NT2/D1 (cell line): ENCODE data around the gene ADGRD1.

ENCODE experiments used
- DNase-seq: peaks from one replicate; pipeline ENCODE4 v3.0.0-alpha.2; 2011; ENCODE audit warnings: low read depth, low spot score
- H3K27me3 ChIP-seq: 2 replicates; pipeline ENCODE4 v1.6.0; 2011; ENCODE audit warnings: mild to moderate bottlenecking; ENCODE audit not compliant: insufficient read length, insufficient read depth
- H3K36me3 ChIP-seq: 2 replicates; pipeline ENCODE4 v1.6.1; 2011; ENCODE audit warnings: mild to moderate bottlenecking, low read length, mixed read lengths; ENCODE audit not compliant: insufficient read depth, insufficient read length
- H3K4me1 ChIP-seq: 2 replicates; pipeline ENCODE4 v1.5.1; 2011; ENCODE audit not compliant: insufficient read depth, insufficient read length
- H3K4me3 ChIP-seq: 2 replicates; pipeline ENCODE4 v1.5.1; 2011; ENCODE audit warnings: low read depth; ENCODE audit not compliant: insufficient read length
- H3K9ac ChIP-seq: 2 replicates; pipeline ENCODE4 v1.6.0; 2011; ENCODE audit warnings: low read depth; ENCODE audit not compliant: insufficient read length
- H3K9me3 ChIP-seq: 2 replicates; pipeline ENCODE4 v1.5.1; 2011; ENCODE audit warnings: mild to moderate bottlenecking, low read length; ENCODE audit not compliant: insufficient read depth
- SUZ12 ChIP-seq: IDR thresholded peaks from 2 replicates; pipeline ENCODE4 v1.6.1; 2011; ENCODE audit not compliant: insufficient read length, insufficient read depth; ENCODE audit errors: extremely low read depth
- YY1 ChIP-seq: IDR thresholded peaks from 2 replicates; pipeline ENCODE4 v1.6.1; 2011; ENCODE audit not compliant: insufficient read length, insufficient read depth
- ZNF274 ChIP-seq: IDR thresholded peaks from 2 replicates; pipeline ENCODE4 v1.6.1; 2011; ENCODE audit warnings: mild to moderate bottlenecking, low read depth, low read length

Gene ADGRD1

GRCh38 chr12:131013118-131013517 lies 59.4 kb downstream of the ADGRD1 start:
- H3K36me3 ChIP-seq, result no peaks in the 10 kb centered on the region
- no peak for DNase-seq
- no peak overlapping the region for H3K4me3 ChIP-seq
- no peak overlapping the region for H3K9ac ChIP-seq
- H3K4me1 ChIP-seq, result no peaks in the 10 kb centered on the region
- H3K27me3 ChIP-seq, result no peaks in the 10 kb centered on the region
- no peaks in the 10 kb centered on the region for H3K9me3 ChIP-seq
- TF ChIP-seq SUZ12, result no peak
- no peak for TF ChIP-seq ZNF274
- no peak for TF ChIP-seq YY1

- DNase-seq, result no peak
- Histone ChIP-seq H3K4me1 (no peaks in the 10 kb centered on the region), H3K27me3 (no peaks in the 10 kb centered on the region), H3K9ac (no peak overlapping the region), H3K4me3 (no peak overlapping the region), H3K36me3 (no peaks in the 10 kb centered on the region), H3K9me3 (no peaks in the 10 kb centered on the region)
- TF ChIP-seq SUZ12 (no peak), ZNF274 (no peak), YY1 (no peak)
These were observed 60.6 kb downstream of the ADGRD1 start for GRCh38 chr12:131014343-131014742.

DNA sequence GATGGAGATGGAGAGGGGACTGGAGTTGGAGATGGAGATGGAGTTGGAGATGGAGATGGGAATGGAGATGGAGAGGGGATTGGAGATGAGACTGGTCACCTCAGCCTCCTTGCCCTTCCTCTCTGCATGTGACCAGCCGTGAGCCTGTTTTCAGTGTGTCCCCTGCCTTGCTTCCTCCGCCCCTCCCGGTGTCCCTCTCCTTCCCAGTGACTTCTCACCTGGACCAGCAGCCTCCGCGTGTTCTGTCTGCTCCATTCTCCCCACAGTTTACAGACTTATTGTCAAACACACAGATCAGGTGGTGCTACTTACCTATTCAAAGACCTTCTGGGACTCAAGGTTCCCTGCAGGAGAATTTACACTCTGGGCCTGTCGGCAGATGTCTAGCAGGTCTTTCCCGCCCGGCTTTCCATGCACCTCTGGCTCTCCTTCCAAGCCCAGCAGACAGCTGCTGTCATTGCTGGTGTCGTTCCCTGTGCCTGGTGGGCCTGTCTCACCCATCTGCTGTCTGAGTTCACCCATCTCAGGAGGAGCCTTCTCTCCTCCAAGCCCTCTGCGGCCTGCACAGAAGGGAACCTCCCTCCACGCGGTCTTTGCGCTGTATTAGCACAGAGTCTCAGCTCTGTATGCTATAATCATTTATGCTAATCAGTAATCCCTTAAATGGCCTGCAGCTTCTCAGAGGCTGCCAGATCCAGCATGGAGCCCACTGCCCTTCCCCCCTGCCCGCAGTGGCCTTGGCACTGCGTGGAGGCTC lies 62.1 kb downstream of the ADGRD1 start:
- TF ChIP-seq ZNF274 (no peak), YY1 (no peak), SUZ12 (no peak)
- Histone ChIP-seq H3K36me3 (no peaks in the 10 kb centered on the region), H3K9ac (no peak overlapping the region), H3K27me3 (no peaks in the 10 kb centered on the region), H3K9me3 (no peaks in the 10 kb centered on the region), H3K4me3 (no peak overlapping the region), H3K4me1 (no peaks in the 10 kb centered on the region)
- DNase-seq, result no peak

- no peak overlapping the region for H3K4me3 ChIP-seq
- no peaks in the 10 kb centered on the region for H3K36me3 ChIP-seq
- H3K27me3 ChIP-seq, result no peaks in the 10 kb centered on the region
- DNase-seq, result no peak
- H3K9me3 ChIP-seq, result no peaks in the 10 kb centered on the region
- no peak for TF ChIP-seq YY1
- no peak for TF ChIP-seq ZNF274
- TF ChIP-seq SUZ12, result no peak
- H3K4me1 ChIP-seq, result no peaks in the 10 kb centered on the region
- no peak overlapping the region for H3K9ac ChIP-seq
These were observed 63.8 kb downstream of the ADGRD1 start for GRCh38 chr12:131017477-131017991.

DNA sequence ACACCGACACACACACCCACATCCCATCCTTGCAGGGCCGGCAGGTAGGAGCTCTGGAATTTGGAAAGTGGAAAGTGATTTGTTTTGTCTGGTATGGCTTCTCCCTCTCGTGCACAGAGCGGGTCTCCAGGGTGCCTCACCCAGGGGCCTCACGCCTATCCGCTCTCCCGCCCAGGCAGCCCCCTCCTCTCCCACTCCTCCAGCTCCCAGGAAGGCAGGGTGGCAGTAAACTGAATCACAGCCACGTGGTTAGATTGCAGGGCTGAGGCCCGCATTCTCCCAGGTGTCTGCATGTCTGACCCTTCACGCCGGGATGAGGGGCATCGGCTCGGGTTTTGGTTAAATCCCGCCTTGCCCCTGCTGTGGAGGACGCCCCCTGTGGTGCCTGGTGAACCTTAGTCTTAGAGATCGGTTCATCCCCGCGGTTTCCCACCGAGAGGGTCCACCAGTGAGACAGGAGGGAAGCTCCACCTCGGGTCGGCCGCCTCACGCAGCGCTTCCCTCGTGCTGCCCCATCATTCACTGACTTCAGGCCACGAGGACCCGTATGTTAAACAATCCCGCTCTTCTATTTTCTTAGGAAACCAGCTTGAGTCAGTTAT lies 64.4 kb downstream of the ADGRD1 start:
- DNase-seq, result no peak
- no peak for TF ChIP-seq ZNF274
- no peak for TF ChIP-seq SUZ12
- no peak for TF ChIP-seq YY1
- no peaks in the 10 kb centered on the region for H3K4me1 ChIP-seq
- no peaks in the 10 kb centered on the region for H3K9me3 ChIP-seq
- no peak overlapping the region for H3K9ac ChIP-seq
- H3K27me3 ChIP-seq, result no peaks in the 10 kb centered on the region
- H3K36me3 ChIP-seq, result no peaks in the 10 kb centered on the region
- no peak overlapping the region for H3K4me3 ChIP-seq

DNA sequence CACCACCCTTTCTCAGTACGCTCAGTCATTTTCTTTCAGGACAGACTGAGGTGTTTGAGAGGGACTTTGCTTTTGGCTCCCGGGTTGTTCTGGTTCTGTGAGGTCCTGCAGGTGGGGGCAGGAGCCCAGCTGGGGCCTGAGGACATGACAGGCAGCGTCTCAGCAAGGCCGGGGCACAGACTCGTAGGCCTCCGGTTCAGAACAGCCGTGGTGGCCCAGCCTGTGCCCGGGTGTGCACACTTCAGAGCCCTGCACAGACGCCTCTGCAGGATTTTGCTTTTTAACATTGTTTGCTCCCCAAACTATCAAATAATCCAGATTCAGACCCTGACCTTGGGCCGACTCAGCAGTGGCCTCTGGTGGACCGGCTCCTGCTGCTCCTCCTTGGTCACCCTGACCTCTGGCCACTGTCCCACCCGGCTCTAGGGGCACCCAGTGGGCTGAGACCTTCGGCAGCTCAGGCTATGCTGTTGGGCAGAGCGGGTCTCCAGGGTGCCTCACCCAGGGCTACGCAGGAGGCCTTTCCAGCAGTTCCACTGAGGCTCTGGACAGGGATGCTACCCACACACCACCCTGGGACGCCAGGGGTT lies 65.2 kb downstream of the ADGRD1 start:
- H3K36me3 ChIP-seq, result no peaks in the 10 kb centered on the region
- no peak for TF ChIP-seq YY1
- TF ChIP-seq ZNF274, result no peak
- TF ChIP-seq SUZ12, result no peak
- no peaks in the 10 kb centered on the region for H3K4me1 ChIP-seq
- H3K4me3 ChIP-seq, result no peak overlapping the region
- DNase-seq, result no peak
- no peaks in the 10 kb centered on the region for H3K27me3 ChIP-seq
- no peak overlapping the region for H3K9ac ChIP-seq
- H3K9me3 ChIP-seq, result no peaks in the 10 kb centered on the region

- Histone ChIP-seq H3K9ac (no peak overlapping the region), H3K4me1 (no peaks in the 10 kb centered on the region), H3K36me3 (no peaks in the 10 kb centered on the region), H3K4me3 (no peak overlapping the region), H3K9me3 (no peaks in the 10 kb centered on the region), H3K27me3 (no peaks in the 10 kb centered on the region)
- DNase-seq, result no peak
- TF ChIP-seq YY1 (no peak), SUZ12 (no peak), ZNF274 (no peak)
These were observed 66.8 kb downstream of the ADGRD1 start for GRCh38 chr12:131020326-131021153.
